ENCODE results near the gene ZNF771.

The ZNF771 gene

GRCh38 chr16:30368792-30369090 is 38.7 kb upstream of the ZNF771 start:
- no peak for DNase-seq
- H3K4me3 ChIP-seq = peak overlapping the region; percentile 76 to 88
- TF ChIP-seq, protein P1, sequence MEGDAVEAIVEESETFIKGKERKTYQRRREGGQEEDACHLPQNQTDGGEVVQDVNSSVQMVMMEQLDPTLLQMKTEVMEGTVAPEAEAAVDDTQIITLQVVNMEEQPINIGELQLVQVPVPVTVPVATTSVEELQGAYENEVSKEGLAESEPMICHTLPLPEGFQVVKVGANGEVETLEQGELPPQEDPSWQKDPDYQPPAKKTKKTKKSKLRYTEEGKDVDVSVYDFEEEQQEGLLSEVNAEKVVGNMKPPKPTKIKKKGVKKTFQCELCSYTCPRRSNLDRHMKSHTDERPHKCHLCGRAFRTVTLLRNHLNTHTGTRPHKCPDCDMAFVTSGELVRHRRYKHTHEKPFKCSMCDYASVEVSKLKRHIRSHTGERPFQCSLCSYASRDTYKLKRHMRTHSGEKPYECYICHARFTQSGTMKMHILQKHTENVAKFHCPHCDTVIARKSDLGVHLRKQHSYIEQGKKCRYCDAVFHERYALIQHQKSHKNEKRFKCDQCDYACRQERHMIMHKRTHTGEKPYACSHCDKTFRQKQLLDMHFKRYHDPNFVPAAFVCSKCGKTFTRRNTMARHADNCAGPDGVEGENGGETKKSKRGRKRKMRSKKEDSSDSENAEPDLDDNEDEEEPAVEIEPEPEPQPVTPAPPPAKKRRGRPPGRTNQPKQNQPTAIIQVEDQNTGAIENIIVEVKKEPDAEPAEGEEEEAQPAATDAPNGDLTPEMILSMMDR (IDR thresholded peaks at IDR 0.05) = no peak
- H3K27me3 ChIP-seq = peaks cover 0 to 3% of the 10 kb centered on the region in 2 donors
- H3K4me1 ChIP-seq = peaks cover 0 to 49% (median 31%) of the 10 kb centered on the region in 4 donors
- no peaks in the 10 kb centered on the region for H3K9me3 ChIP-seq
- H3K36me3 ChIP-seq = peaks cover 7 to 24% (median 22%) of the 10 kb centered on the region in 3 donors
- H3K27ac ChIP-seq = peak overlapping the region; percentile 75 to 78
- intact Hi-C loops (cut with DNase I; ENCODE audit: low total_unique reads) = no loop called here

DNA sequence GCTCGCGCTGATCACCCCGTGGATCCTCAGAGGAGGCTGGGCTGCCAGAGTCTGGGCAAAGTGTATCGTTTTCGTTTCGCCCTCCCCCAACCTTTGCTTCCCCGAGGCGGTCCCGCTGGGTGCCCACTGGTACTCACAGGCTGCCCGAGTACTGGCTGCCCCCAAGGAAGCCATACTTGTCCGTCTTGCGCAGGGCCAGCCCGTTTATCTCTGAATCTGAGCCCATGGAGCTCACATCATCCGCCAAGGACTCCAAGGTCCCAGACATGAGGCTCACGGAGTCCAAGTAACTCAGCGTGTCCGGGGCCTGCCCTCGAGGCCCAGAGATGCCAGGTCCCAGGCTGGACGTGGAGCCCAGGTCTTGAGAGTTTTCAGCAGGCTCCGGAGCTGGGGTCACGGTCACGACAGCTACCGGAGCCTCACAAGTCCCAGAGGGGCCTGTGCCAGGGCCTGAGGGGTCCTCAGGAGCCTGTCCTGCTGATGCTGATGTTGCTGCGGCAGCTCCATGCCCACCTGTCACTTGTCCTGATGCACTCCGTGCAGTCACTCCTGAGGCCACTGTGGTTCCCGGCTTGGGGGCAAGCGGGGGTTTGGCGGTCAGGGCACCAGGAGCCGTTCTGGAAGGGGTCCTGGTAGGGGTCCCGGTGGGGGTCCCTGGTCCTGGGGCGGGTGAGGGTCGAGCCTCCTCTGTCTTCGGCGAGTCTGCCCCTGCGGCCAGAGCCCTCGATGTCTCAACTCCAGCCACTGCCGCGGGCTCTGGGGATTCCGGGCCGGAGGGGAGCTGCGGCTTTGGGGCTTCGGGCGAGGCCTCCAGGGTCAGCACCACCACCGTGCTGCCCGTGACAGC is 38.1 kb upstream of the ZNF771 start:
- Histone ChIP-seq H3K36me3 (peaks cover 1 to 19% (median 16%) of the 10 kb centered on the region in 3 donors), H3K27me3 (peaks cover 0 to 3% of the 10 kb centered on the region in 2 donors), H3K4me3 (peak overlapping the region; percentile 76 to 88), H3K4me1 (peaks cover 0 to 49% (median 31%) of the 10 kb centered on the region in 4 donors), H3K9me3 (no peaks in the 10 kb centered on the region), H3K27ac (peak overlapping the region; percentile 75 to 78)
- TF ChIP-seq, protein P1 (IDR thresholded peaks at IDR 0.05) = no peak
- peak in 1 of 2 donors; percentile 76 for DNase-seq
- intact Hi-C loops (cut with DNase I; ENCODE audit: low total_unique reads) = no loop called here

- no peaks in the 10 kb centered on the region for H3K9me3 ChIP-seq
- H3K27me3 ChIP-seq = peaks cover 0 to 3% of the 10 kb centered on the region in 2 donors
- peaks cover 0 to 12% (median 9%) of the 10 kb centered on the region in 3 donors for H3K36me3 ChIP-seq
- H3K4me1 ChIP-seq = peaks cover 0 to 47% (median 31%) of the 10 kb centered on the region in 4 donors
- H3K4me3 ChIP-seq = peak overlapping the region; percentile 76 to 88
- DNase-seq = no peak
- H3K27ac ChIP-seq = peak overlapping the region; percentile 75 to 78
- intact Hi-C loops (cut with DNase I; ENCODE audit: low total_unique reads) = no loop called here
- TF ChIP-seq, protein P1 (IDR thresholded peaks at IDR 0.05) = peak in 1 of 2 experiments; percentile 21
Measured at GRCh38 chr16:30369938-30370455, 37.4 kb upstream of the ZNF771 start.

DNA sequence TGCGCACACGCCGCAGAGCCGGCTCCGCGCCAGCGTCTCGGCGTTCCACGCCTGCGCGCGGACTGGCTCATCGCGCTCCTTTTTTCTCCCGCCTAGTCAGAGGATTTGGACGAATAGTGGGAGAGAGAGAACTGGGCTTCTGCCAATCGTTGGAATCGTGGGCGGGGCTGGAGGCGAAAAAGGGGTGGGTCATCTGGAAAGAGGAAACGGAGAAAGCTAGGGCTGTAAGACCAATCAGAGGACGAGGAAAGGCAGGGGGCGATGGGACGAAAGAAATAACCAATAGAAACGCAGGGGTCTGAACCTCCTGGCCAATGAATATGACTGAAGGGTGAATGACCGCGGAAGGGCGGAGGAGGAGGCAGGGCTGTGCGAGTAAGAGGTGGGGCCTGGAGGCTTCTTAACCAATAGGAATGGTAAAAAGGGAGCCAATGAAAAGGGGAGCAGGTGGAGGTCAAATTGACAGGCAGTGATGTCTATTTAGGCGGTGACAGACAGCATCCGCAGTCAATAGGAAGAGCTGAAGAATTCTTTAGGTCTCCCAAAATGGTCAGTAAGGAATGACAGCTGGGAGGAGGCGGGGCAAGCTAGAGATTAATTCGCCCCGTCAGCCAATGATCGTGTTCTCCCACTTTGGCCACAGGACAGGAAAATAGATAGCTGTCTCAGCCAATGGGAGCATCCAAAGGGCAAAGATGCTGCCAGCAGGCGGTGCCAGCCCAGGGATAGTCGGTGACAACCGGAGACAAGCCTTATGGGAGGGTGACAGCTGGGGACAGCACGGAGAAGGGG is 36.8 kb upstream of the ZNF771 start, which contains the start of gene TBC1D10B:
Gene TBC1D10B (minus strand): TSS at position 39 of the 792 bp plus-strand sequence. CDS start 311 bp downstream, outside the sequence.
- intact Hi-C loops (cut with DNase I; ENCODE audit: low total_unique reads) = no loop called here
- H3K36me3 ChIP-seq = peaks cover 0 to 5% (median 3%) of the 10 kb centered on the region in 3 donors
- peak within 1 kb of the TSS; percentile 76 to 88 for H3K4me3 ChIP-seq
- TF ChIP-seq, protein P1 (IDR thresholded peaks at IDR 0.05) = peak; percentile 14 to 21
- H3K27me3 ChIP-seq = peaks cover 0 to 3% of the 10 kb centered on the region in 2 donors
- peak within 1 kb of the TSS; percentile 88 to 89 for H3K27ac ChIP-seq
- peaks cover 0 to 40% (median 27%) of the 10 kb centered on the region in 4 donors for H3K4me1 ChIP-seq
- no peaks in the 10 kb centered on the region for H3K9me3 ChIP-seq
- peak; percentile 98 to 100 for DNase-seq

- intact Hi-C loops (cut with DNase I; ENCODE audit: low total_unique reads) = no loop called here
Measured at GRCh38 chr16:30371248-30371816, 36.1 kb upstream of the ZNF771 start.

More at GRCh38 chr16:30371248-30371816, 36.1 kb upstream of the ZNF771 start:
- DNase-seq = no peak
- Histone ChIP-seq H3K36me3 (no peaks in the 10 kb centered on the region), H3K9me3 (no peaks in the 10 kb centered on the region), H3K27me3 (peaks cover 0 to 3% of the 10 kb centered on the region in 2 donors), H3K4me1 (peaks cover 0 to 33% (median 25%) of the 10 kb centered on the region in 4 donors), H3K4me3 (peak overlapping the region; percentile 45 to 55), H3K27ac (peak overlapping the region; percentile 88 to 89)
- TF ChIP-seq, protein P1 (IDR thresholded peaks at IDR 0.05) = no peak
